Adrenal gland (tissue), 12 donors: ENCODE data around the gene CDH4. TPM values are rescaled to one million over a fixed set of nuclear protein-coding genes. Genes with fewer than 3 reads are reported as not detected.

Source experiments
- DNase-seq, 7 donors: peaks; one replicate each; pipeline ENCODE4 v3.0.0-alpha.2; 2019 to 2020
- H3K27ac ChIP-seq, 5 donors: fragments of 200-600 bp; sonication (generic) in 4 of 5; 1 replicate in 3 of 5; 2 replicates in 2 of 5; pipeline versions ENCODE4 v1.5.1 to v1.8.0; 2016 to 2020; ENCODE audit warnings: mild to moderate bottlenecking in 1 of 5
- H3K27me3 ChIP-seq: fragments of 200-600 bp; 2 replicates; pipeline ENCODE4 v1.8.0; 2021
- H3K36me3 ChIP-seq, 2 donors: fragments of 200-600 bp; replicated peaks in 1 of 2; 1 replicate in 1 of 2; 2 replicates in 1 of 2; pipeline versions ENCODE4 v1.5.1 to v1.8.0; 2018 to 2022
- H3K4me1 ChIP-seq, 2 donors: fragments of 200-600 bp; replicated peaks in 1 of 2; 1 replicate in 1 of 2; 2 replicates in 1 of 2; pipeline versions ENCODE4 v1.5.1 to v1.8.0; 2018 to 2021
- H3K4me3 ChIP-seq, 4 donors: fragments of 200-600 bp; sonication (generic) in 3 of 4; one replicate each; pipeline ENCODE4 v1.5.1; 2016 to 2018
- H3K9me3 ChIP-seq, 3 donors: fragments of 200-600 bp; sonication (generic) in 1 of 3; replicated peaks in 1 of 3; 1 replicate in 2 of 3; 2 replicates in 1 of 3; pipeline versions ENCODE4 v1.5.1 to v1.8.0; 2016 to 2021
- POLR2A ChIP-seq, 2 donors: fragments of 450-650 bp; IDR thresholded peaks; one replicate each; pipeline ENCODE4 v1.6.1; 2017; ENCODE audit warnings: antibody characterized with exemption in 2 of 2, mild to moderate bottlenecking in 2 of 2, moderate library complexity in 1 of 2
- WGBS, 4 donors: extraction: QIAGEN DNeasy Blood & Tissue Kit in 2 of 4; methylation state at CpG; one replicate each; pipeline versions ENCODE4 v1.1.5 to v1.1.7; 2013 to 2017; 5-methylcytosine and 5-hydroxymethylcytosine counted together
- intact Hi-C, 2 donors: fragments of 100-400 bp; cut with DNase I; formaldehyde crosslinking; loops; one replicate each; pipeline versions ENCODE4 v1.14.1 to v1.15.0; 2022 to 2023
- polyA plus RNA-seq, 3 donors: library from polyadenylated mRNA; stranded (reverse); fragments of 200-250 nt in 2 of 3; fragments of 350-450 nt in 1 of 3; fragmentation: Illumina TruSeq in 1 of 3; extraction: RNeasy Lipid Tissue Mini Kit (QIAGEN cat#74804) in 1 of 3; gene quantifications; one replicate each; pipeline ENCODE4 v1.2.3, GENCODE V29; 2013 to 2014
- total RNA-seq, 9 donors: library from RNA; depleted of rRNA in 4 of 9; stranded (reverse); fragments of >200 nt in 4 of 9; fragments of 120-200 nt in 1 of 9; fragmentation: NEBNext Ultra II Directional in 1 of 9; extraction: Animal tissue kit (Norgen Biotek cat#: 25700) in 1 of 9; gene quantifications; one replicate each; pipeline versions ENCODE4 v1.1.0 to v1.2.4, GENCODE V29; 2013 to 2023
- TF ChIP-seq, protein P1 (sequence below), 6 experiments: fragments of 450-650 bp in 4 of 6; fragments of 200-600 bp in 2 of 6; sonication (generic) in 1 of 6; IDR thresholded peaks; 1 replicate in 5 of 6; 2 replicates in 1 of 6; pipeline versions ENCODE4 v1.5.1 to v1.8.0; 2016 to 2021; ENCODE audit warnings: antibody characterized with exemption in 6 of 6, mild to moderate bottlenecking in 2 of 6, moderate library complexity in 1 of 6
- donor health status: healthy with polysubstance abuse.
- donor health status: Bipolar disorder and iron deficiency.
- donor health status: DM: yes; HTN: yes; CAD: no.
- donor health status: DM: no; HTN: no; CAD: no.
- donor health status: DM: no; HTN: no; CAD: no.
- donor health status: DM: yes; HTN: yes; CAD: no.

CDH4 gene
- total and polyA plus RNA-seq, 12 donors = 0.08 to 0.53 (median 0.20) TPM; not detected in 3

DNA sequence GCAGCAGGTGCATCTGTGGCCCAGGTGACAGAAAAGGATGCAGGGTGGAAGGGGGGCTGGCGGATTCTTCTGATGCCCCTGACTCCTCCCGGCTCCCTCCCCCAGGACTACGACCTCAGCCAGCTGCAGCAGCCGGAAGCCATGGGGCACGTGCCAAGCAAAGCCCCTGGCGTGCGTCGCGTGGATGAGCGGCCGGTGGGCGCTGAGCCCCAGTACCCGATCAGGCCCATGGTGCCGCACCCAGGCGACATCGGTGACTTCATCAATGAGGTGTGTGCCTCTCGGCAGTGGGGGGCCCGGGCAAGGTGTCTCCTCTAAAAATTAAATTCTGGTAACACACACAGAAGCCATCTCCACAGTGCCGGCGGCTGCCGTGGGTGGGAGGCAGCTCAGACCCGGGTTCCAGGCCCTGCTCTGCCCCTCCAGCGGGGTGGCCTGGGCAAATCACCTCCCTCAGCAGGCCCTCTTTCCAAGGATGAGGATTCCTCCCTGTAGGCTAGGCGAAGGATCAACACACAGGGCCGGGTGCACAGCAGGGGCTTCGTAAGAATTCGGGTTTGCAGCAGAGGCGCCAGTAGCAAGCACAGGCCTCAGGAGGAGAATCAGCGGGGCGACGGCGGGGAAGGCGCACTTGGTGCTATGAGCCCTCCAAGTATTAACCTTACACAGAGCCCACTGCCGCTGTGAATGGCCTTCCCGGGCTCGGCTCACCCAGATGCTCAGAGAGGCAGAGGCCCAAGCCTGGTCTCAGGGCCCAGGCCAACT, 682.1 kb downstream of the CDH4 start:
- no peaks in the 10 kb centered on the region for H3K36me3 ChIP-seq
- peak in 2 of 7 donors; percentile 4 to 10 for DNase-seq
- no peaks in the 10 kb centered on the region for H3K4me1 ChIP-seq
- no peaks in the 10 kb centered on the region for H3K27me3 ChIP-seq
- TF ChIP-seq, protein P1, sequence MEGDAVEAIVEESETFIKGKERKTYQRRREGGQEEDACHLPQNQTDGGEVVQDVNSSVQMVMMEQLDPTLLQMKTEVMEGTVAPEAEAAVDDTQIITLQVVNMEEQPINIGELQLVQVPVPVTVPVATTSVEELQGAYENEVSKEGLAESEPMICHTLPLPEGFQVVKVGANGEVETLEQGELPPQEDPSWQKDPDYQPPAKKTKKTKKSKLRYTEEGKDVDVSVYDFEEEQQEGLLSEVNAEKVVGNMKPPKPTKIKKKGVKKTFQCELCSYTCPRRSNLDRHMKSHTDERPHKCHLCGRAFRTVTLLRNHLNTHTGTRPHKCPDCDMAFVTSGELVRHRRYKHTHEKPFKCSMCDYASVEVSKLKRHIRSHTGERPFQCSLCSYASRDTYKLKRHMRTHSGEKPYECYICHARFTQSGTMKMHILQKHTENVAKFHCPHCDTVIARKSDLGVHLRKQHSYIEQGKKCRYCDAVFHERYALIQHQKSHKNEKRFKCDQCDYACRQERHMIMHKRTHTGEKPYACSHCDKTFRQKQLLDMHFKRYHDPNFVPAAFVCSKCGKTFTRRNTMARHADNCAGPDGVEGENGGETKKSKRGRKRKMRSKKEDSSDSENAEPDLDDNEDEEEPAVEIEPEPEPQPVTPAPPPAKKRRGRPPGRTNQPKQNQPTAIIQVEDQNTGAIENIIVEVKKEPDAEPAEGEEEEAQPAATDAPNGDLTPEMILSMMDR (IDR thresholded peaks at IDR 0.05) = no peak
- no peak for TF ChIP-seq POLR2A (IDR thresholded peaks at IDR 0.05)
- H3K9me3 ChIP-seq = no peaks in the 10 kb centered on the region
- WGBS, 4 donors = 73 to 96% (median 87%) methylated on average over 9 to 36 of the region's 36 CpGs
- no peak overlapping the region for H3K4me3 ChIP-seq
- H3K27ac ChIP-seq = no peak overlapping the region
- intact Hi-C loops = no loop called here

DNA sequence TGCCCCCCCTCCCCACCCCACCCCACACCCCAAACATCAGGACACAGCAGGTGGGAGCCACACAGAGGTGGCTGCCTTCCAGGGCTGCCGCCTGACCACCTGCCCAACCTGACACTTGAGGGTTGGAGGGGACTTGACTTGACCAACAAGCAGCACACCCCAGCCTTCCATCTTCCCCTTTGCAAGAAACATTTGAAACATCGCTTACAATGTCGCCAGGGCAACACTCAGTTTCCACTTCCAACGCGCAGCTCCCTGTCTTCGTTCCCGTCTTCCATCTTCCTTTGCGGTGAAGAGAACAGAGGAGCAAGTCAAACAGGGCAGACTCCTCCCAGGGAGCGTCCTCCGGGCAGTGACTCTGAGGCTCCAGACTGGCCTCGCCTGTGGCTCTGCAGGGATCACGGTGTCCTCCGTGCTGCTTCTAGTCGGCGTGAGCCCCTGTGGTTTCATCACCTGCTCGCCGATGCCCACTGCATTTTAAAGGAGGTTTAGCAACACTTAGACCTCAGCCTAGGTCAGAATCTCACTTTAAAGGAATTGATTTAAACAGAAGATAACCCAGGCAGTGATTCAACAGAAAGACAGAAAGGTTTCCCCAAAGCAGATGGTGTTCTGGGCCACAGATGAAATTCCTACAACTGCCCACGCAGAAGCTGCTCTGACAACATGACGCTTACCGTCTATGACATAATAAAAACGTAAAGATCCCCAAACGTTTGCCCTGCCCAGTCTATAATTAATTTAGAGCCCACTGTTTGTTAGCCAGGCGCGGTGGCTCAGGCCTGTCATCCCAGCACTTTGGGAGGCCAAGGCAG, 682.9 kb downstream of the CDH4 start:
- TF ChIP-seq, protein P1 (IDR thresholded peaks at IDR 0.05) = no peak
- no peak for TF ChIP-seq POLR2A (IDR thresholded peaks at IDR 0.05)
- H3K27me3 ChIP-seq = no peaks in the 10 kb centered on the region
- intact Hi-C loops = no loop called here
- H3K36me3 ChIP-seq = no peaks in the 10 kb centered on the region
- H3K27ac ChIP-seq = no peak overlapping the region
- no peaks in the 10 kb centered on the region for H3K9me3 ChIP-seq
- H3K4me3 ChIP-seq = no peak overlapping the region
- no peaks in the 10 kb centered on the region for H3K4me1 ChIP-seq
- peak in 4 of 7 donors; percentile 0 to 5 (median 2) for DNase-seq
- 75 to 82% (median 78%) methylated on average over 20 to 24 of the region's 24 CpGs for WGBS, 4 donors

DNA sequence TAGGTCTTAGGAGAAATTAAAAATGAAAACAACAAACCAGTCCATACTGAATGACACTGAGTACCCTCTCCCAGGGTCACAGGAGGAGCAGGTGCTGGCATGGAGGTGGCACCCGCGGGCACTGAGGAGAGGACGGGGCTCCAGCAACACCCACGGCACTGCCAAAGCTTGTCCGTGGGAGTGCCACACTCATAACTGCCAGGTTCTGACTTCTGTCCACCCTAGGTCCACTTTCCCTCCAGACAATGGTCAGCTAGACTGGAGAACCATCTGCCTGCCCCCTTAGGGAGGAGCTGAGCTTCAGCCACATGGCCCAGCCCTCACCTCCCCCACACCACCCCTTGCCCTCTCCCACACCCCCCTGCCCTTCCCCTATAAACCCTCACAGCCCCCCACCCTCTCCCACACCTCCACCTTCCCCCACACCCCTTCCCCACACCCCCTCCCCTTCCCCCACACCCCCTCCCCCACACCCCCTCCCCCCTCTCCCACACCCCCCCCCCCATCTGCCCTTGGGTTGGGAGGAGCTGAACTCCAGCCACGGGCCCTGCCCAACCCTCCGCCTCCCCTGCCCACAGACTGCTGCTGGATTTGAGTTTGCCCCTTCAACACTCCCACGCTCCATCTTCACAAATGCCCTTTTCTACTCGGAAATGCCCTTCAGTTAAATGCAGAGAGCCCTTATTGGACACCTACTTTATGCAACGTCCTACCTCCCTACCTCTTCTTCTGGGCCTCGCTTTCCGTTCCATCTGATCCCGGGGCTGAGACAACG, 684.1 kb downstream of the CDH4 start:
- H3K4me3 ChIP-seq = no peak overlapping the region
- H3K27me3 ChIP-seq = no peaks in the 10 kb centered on the region
- intact Hi-C loops = no loop called here
- TF ChIP-seq POLR2A (IDR thresholded peaks at IDR 0.05) = no peak
- TF ChIP-seq, protein P1 (IDR thresholded peaks at IDR 0.05) = no peak
- no peaks in the 10 kb centered on the region for H3K36me3 ChIP-seq
- no peaks in the 10 kb centered on the region for H3K9me3 ChIP-seq
- no peaks in the 10 kb centered on the region for H3K4me1 ChIP-seq
- H3K27ac ChIP-seq = no peak overlapping the region
- 84 to 90% (median 89%) methylated on average over 12 to 14 of the region's 14 CpGs for WGBS, 4 donors
- peak in 2 of 7 donors; percentile 0 to 2 for DNase-seq

DNA sequence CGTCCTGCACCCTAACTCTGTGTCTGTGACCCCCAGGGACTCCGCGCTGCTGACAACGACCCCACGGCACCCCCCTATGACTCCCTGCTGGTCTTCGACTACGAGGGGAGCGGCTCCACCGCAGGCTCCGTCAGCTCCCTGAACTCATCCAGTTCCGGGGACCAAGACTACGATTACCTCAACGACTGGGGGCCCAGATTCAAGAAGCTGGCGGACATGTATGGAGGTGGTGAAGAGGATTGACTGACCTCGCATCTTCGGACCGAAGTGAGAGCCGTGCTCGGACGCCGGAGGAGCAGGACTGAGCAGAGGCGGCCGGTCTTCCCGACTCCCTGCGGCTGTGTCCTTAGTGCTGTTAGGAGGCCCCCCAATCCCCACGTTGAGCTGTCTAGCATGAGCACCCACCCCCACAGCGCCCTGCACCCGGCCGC, 684.7 kb downstream of the CDH4 start:
- WGBS, 4 donors = 82 to 94% (median 89%) methylated on average over 7 to 29 of the region's 29 CpGs

More for the DNA sequence above, 684.7 kb downstream of the CDH4 start:
- peak in 1 of 7 donors; percentile 2 for DNase-seq
- Histone ChIP-seq H3K27me3 (no peaks in the 10 kb centered on the region), H3K27ac (no peak overlapping the region), H3K4me1 (no peaks in the 10 kb centered on the region), H3K4me3 (no peak overlapping the region), H3K9me3 (no peaks in the 10 kb centered on the region), H3K36me3 (no peaks in the 10 kb centered on the region)
- intact Hi-C loops = no loop called here
- no peak for TF ChIP-seq POLR2A (IDR thresholded peaks at IDR 0.05)
- TF ChIP-seq, protein P1 (IDR thresholded peaks at IDR 0.05) = no peak
